ENCODE results near the gene C6orf141.

C6orf141 gene

GRCh38 chr6:49531774-49532569, 18.5 kb upstream of the C6orf141 start:
- intact Hi-C loops (cut with DNase I) = loop anchor here (10.0 kb wide), 1 partner anchor 313 kb away; no protein-coding TSS in a partner anchor

GRCh38 chr6:49535795-49536194, 14.7 kb upstream of the C6orf141 start:
- intact Hi-C loops (cut with DNase I) = loop anchor here (5.0 to 10.0 kb wide), 2 partner anchors 72 to 309 kb away; no protein-coding TSS in a partner anchor

More at GRCh38 chr6:49531774-49532569, 18.5 kb upstream of the C6orf141 start:
- no peak for DNase-seq

GRCh38 chr6:49539102-49539501, 11.4 kb upstream of the C6orf141 start:
- no peak for DNase-seq
- intact Hi-C loops (cut with DNase I) = loop anchor here (5.0 to 10.0 kb wide), 2 partner anchors 68 to 306 kb away; no protein-coding TSS in a partner anchor

More at GRCh38 chr6:49535795-49536194, 14.7 kb upstream of the C6orf141 start:
- DNase-seq = no peak

GRCh38 chr6:49540614-49541013, 9.9 kb upstream of the C6orf141 start:
- DNase-seq = no peak
- intact Hi-C loops (cut with DNase I) = no loop called here

- peak in 1 of 42 donors; percentile 14 for DNase-seq
- intact Hi-C loops (cut with DNase I) = no loop called here
Observed at GRCh38 chr6:49541210-49541724, 9.2 kb upstream of the C6orf141 start.

GRCh38 chr6:49541936-49542335, 8.5 kb upstream of the C6orf141 start:
- no peak for DNase-seq
- intact Hi-C loops (cut with DNase I) = no loop called here

- no peak for DNase-seq
- intact Hi-C loops (cut with DNase I) = no loop called here
Observed at GRCh38 chr6:49543087-49543858, 7.2 kb upstream of the C6orf141 start.

GRCh38 chr6:49546331-49546730, 4.1 kb upstream of the C6orf141 start:
- DNase-seq = no peak
- intact Hi-C loops (cut with DNase I) = no loop called here

GRCh38 chr6:49548613-49549304, 1.7 kb upstream of the C6orf141 start:
- peak in 5 of 42 donors; percentile 20 to 50 (median 26) for DNase-seq
- intact Hi-C loops (cut with DNase I) = no loop called here

- DNase-seq = no peak
- intact Hi-C loops (cut with DNase I) = no loop called here
Observed at GRCh38 chr6:49549691-49550491, 577 bp upstream of the C6orf141 start.

GRCh38 chr6:49551078-49551865, 804 bp downstream of the C6orf141 start:
- DNase-seq = peak in 34 of 42 donors; percentile 16 to 77 (median 40)
- intact Hi-C loops (cut with DNase I) = no loop called here

- peak in 8 of 42 donors; percentile 26 to 71 (median 42) for DNase-seq
- intact Hi-C loops (cut with DNase I) = no loop called here
Observed at GRCh38 chr6:49551866-49552129, 1.3 kb downstream of the C6orf141 start.

- intact Hi-C loops (cut with DNase I) = no loop called here
- DNase-seq = no peak
Observed at GRCh38 chr6:49552596-49552995, 2.1 kb downstream of the C6orf141 start.

GRCh38 chr6:49553384-49553783, 2.9 kb downstream of the C6orf141 start:
- intact Hi-C loops (cut with DNase I) = no loop called here
- DNase-seq = peak in 7 of 42 donors; percentile 1 to 56 (median 36)

GRCh38 chr6:49555951-49556350, 5.5 kb downstream of the C6orf141 start:
- no peak for DNase-seq
- intact Hi-C loops (cut with DNase I) = no loop called here

GRCh38 chr6:49556429-49556837, 6.0 kb downstream of the C6orf141 start:
- intact Hi-C loops (cut with DNase I) = no loop called here
- DNase-seq = peak in 10 of 42 donors; percentile 8 to 60 (median 38)

GRCh38 chr6:49557177-49557576, 6.7 kb downstream of the C6orf141 start:
- intact Hi-C loops (cut with DNase I) = no loop called here
- DNase-seq = no peak

GRCh38 chr6:49558238-49558637, 7.8 kb downstream of the C6orf141 start:
- intact Hi-C loops (cut with DNase I) = no loop called here
- DNase-seq = no peak
